WTC11 (cell line): ENCODE measurements around the gene FARP2. TPM values are rescaled to one million over a fixed set of nuclear protein-coding genes. Genes with fewer than 3 reads are reported as not detected.

Experiments
- ATAC-seq: fragments of 200-7000 bp; cut with Tn5 transposase; 2 replicates; pipeline ENCODE4 v1.10.0; 2021; ENCODE audit warnings: mild to moderate bottlenecking, moderate library complexity
- CTCF ChIA-PET: fragments of 300-600 bp; sonication (Branson Sonifier 250); formaldehyde crosslinking; loops from one replicate; lab custom pipeline; 2021; ENCODE audit warnings: antibody characterized with exemption; lab: Charles Lee
- POLR2A ChIA-PET: fragments of 350-600 bp; sonication (Branson Sonifier 250); formaldehyde crosslinking; loops from one replicate; lab custom pipeline; 2021; ENCODE audit warnings: antibody characterized with exemption; lab: Charles Lee
- DNase-seq: peaks from one replicate; pipeline ENCODE4 v3.0.0; 2021; ENCODE audit warnings: low spot score
- H3K27ac Mint-ChIP-seq: 2 replicates; pipeline ENCODE4 v1.8.0; 2021; ENCODE audit warnings: mixed read lengths
- H3K27me3 Mint-ChIP-seq: 2 replicates; pipeline ENCODE4 v1.8.0; 2021; ENCODE audit warnings: low read depth, mild to moderate bottlenecking, moderate library complexity, mixed read lengths
- H3K36me3 Mint-ChIP-seq: 2 replicates; pipeline ENCODE4 v1.8.0; 2021; ENCODE audit warnings: mixed read lengths
- H3K4me1 Mint-ChIP-seq: 2 replicates; pipeline ENCODE4 v1.8.0; 2022; ENCODE audit warnings: mixed read lengths
- H3K4me3 Mint-ChIP-seq: 2 replicates; pipeline ENCODE4 v1.8.0; 2021; ENCODE audit warnings: mild to moderate bottlenecking, moderate library complexity, mixed read lengths
- H3K9me3 Mint-ChIP-seq: 2 replicates; pipeline ENCODE4 v1.8.0; 2021; ENCODE audit warnings: mixed read lengths
- AFF4 ChIP-seq: sonication (generic); formaldehyde crosslinking; IDR thresholded peaks from 2 replicates; pipeline ENCODE4 v1.8.1; 2023; ENCODE audit warnings: mild to moderate bottlenecking, missing genetic modification reagents, borderline replicate concordance
- AR ChIP-seq: fragments of 250-450 bp; sonication (Bioruptor Pico); IDR thresholded peaks from 2 replicates; pipeline ENCODE4 v1.9.0; 2021; ENCODE audit warnings: mild to moderate bottlenecking
- E2F1 ChIP-seq: sonication (generic); formaldehyde crosslinking; IDR thresholded peaks from 2 replicates; pipeline ENCODE4 v1.8.0; 2022; ENCODE audit warnings: mild to moderate bottlenecking, missing genetic modification reagents
- ESRRA ChIP-seq: sonication (generic); formaldehyde crosslinking; IDR thresholded peaks from 2 replicates; pipeline ENCODE4 v1.8.1; 2022; ENCODE audit warnings: mild to moderate bottlenecking, missing genetic modification reagents, borderline replicate concordance
- IRF1 ChIP-seq: sonication (generic); formaldehyde crosslinking; IDR thresholded peaks from 2 replicates; pipeline ENCODE4 v1.8.0; 2023; ENCODE audit warnings: missing genetic modification reagents
- PRDM15 ChIP-seq: sonication (generic); formaldehyde crosslinking; IDR thresholded peaks from 2 replicates; pipeline ENCODE4 v1.8.0; 2022; ENCODE audit warnings: missing genetic modification reagents
- SMAD3 ChIP-seq: sonication (generic); formaldehyde crosslinking; IDR thresholded peaks from 2 replicates; pipeline ENCODE4 v1.8.0; 2022; ENCODE audit warnings: missing genetic modification reagents, mild to moderate bottlenecking, borderline replicate concordance
- ZNF219 ChIP-seq: sonication (generic); formaldehyde crosslinking; IDR thresholded peaks from 2 replicates; pipeline ENCODE4 v1.8.0; 2023; ENCODE audit warnings: missing genetic modification reagents, mild to moderate bottlenecking, borderline replicate concordance
- ZNF263 ChIP-seq: sonication (generic); formaldehyde crosslinking; IDR thresholded peaks from 2 replicates; pipeline ENCODE4 v1.8.1; 2022; ENCODE audit warnings: low read depth, mild to moderate bottlenecking, moderate library complexity, missing genetic modification reagents
- total RNA-seq: library from RNA; stranded (reverse); gene quantifications from 3 replicates; pipeline ENCODE4 v1.2.3, GENCODE V29; 2021

FARP2 gene
- total RNA-seq, 1 experiment from 2014 or later, result 37.8 TPM

- TF ChIP-seq IRF1 (CRISPR knock-in tag) (no peak), ZNF263 (CRISPR knock-in tag) (no peak), ESRRA (CRISPR knock-in tag) (no peak), AFF4 (CRISPR knock-in tag) (no peak), AR (CRISPR knock-in tag) (no peak), ZNF219 (CRISPR knock-in tag) (no peak)
Measured at GRCh38 chr2:241324775-241325174, 31.3 kb upstream of the FARP2 start (continued).

- H3K4me1 Mint-ChIP-seq, result peaks cover 32% of the 10 kb centered on the region
- H3K27ac Mint-ChIP-seq, result peak overlapping the region; percentile 46
- no peak overlapping the region for H3K4me3 Mint-ChIP-seq
- H3K9me3 Mint-ChIP-seq, result no peaks in the 10 kb centered on the region
- no peaks in the 10 kb centered on the region for H3K27me3 Mint-ChIP-seq
- TF ChIP-seq E2F1 (CRISPR knock-in tag), result no peak
- TF ChIP-seq SMAD3 (CRISPR knock-in tag), result no peak
- TF ChIP-seq PRDM15 (CRISPR knock-in tag), result no peak
- CTCF ChIA-PET, result no interaction called here
- peaks cover 49% of the 10 kb centered on the region for H3K36me3 Mint-ChIP-seq
- ATAC-seq, result no peak
- DNase-seq, result no peak
- POLR2A ChIA-PET, result no interaction called here
Measured at GRCh38 chr2:241325257-241325656, 30.8 kb upstream of the FARP2 start.
